Astrocyte (in vitro differentiated cells and primary cell): ENCODE results near the gene MEIOC.

Source experiments
- CTCF ChIP-seq: IDR thresholded peaks from 2 replicates; pipeline ENCODE4 v1.5.1; 2011; ENCODE audit warnings: low read depth, mild to moderate bottlenecking, inconsistent platforms, low read length, moderate library complexity; ENCODE audit not compliant: insufficient read depth
- EZH2 ChIP-seq: IDR thresholded peaks from 2 replicates; pipeline ENCODE4 v1.6.1; 2012; ENCODE audit warnings: mild to moderate bottlenecking, low read length, inconsistent platforms; ENCODE audit not compliant: insufficient read depth

DNA sequence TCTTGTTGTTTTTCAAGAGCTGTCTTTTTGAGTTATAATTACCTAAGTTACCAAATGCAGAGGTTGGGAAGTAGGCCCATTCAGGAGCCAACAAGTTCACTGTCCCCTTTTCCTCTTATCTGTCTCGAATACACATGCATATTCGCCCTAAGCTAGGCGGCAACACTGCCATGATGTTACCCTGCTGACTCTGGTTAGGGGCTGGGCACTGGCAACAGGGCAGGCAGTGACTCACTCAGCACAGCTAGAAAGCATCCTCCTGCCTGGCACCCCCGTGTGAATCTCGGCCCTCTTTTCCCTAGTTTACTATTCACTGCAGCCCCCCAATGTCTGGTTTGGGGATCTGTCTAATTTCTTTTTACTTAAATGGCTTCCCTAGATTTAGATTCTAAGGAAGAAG lies 66.0 kb downstream of the MEIOC start:
- TF ChIP-seq CTCF (no peak), EZH2 (no peak)
